ENCODE data around the gene ZNF683. TPM values are rescaled to one million over a fixed set of nuclear protein-coding genes. Genes with fewer than 3 reads are reported as not detected.

Gene ZNF683
- total and polyA plus RNA-seq, 10 of the 15 experiments (the other 5 are each of a cell fraction or from before 2014, with no cell fraction given) = not detected

DNA sequence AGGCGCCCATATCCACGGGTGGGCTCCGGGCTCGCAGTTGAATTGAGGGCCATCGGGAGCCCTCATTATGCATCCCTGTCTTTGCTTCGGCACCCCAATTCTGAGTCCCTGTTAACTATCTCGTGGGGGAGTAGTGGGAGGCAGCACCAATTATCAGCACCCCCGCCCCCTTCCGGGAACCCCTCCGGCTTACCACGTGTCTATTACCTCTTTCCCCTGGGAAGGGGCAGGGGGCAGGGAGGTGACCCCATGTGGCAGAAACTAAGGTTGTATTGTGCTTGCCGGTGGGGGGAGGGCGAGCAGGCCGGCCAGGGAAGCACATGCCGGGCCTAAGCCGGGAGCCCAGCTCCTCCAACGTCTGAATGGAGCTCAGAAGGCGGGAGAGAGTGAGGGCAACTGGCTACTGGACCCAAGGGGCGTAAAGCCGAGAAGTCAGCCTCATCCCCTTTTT, 39.1 kb upstream of the ZNF683 start:
- H3K9ac ChIP-seq (ENCODE audit: control insufficient read depth, insufficient read depth, low read length) = no peak overlapping the region
- BruUV-seq (replicated peaks) = no TSS peak
- no peaks in the 10 kb centered on the region for H3K36me3 ChIP-seq (ENCODE audit: control insufficient read depth in 2 of 2, insufficient read depth in 2 of 2, low read length in 1 of 2)
- SMC1A ChIA-PET (ENCODE audit: uncharacterized antibody, unreplicated experiment) = no interaction called here
- no peaks in the 10 kb centered on the region for H4K20me1 ChIP-seq (ENCODE audit: control insufficient read depth, insufficient read depth)
- POLR2A ChIA-PET = no interaction called here
- no peak overlapping the region for H3K27ac ChIP-seq (ENCODE audit: control insufficient read depth, insufficient read depth)
- TF ChIP-seq SRF (IDR thresholded peaks at IDR 0.05; ENCODE audit: low read depth in 2 of 2, low read length in 2 of 2) (no peak), EGR1 (IDR thresholded peaks at IDR 0.05; ENCODE audit: borderline replicate concordance in 1 of 2, low read depth in 2 of 2, low read length in 2 of 2) (no peak), MYC (IDR thresholded peaks at IDR 0.05; ENCODE audit: insufficient read depth, insufficient read length, insufficient replicate concordance, low read length, severe bottlenecking) (no peak), CBX3 (IDR thresholded peaks at IDR 0.05; ENCODE audit: borderline replicate concordance, low read depth) (no peak), USF2 (IDR thresholded peaks at IDR 0.05; ENCODE audit: borderline replicate concordance, low read depth, low read length) (no peak), JUNB (IDR thresholded peaks at IDR 0.05) (no peak), PBX3 (IDR thresholded peaks at IDR 0.05; ENCODE audit: insufficient replicate concordance, low read depth, low read length) (no peak), BACH1 (IDR thresholded peaks at IDR 0.05; ENCODE audit: borderline replicate concordance) (no peak), JUND (IDR thresholded peaks at IDR 0.05; ENCODE audit: low read depth, low read length) (no peak), SMARCA5 (IDR thresholded peaks at IDR 0.05) (no peak)
- TF ChIP-seq, protein P1, sequence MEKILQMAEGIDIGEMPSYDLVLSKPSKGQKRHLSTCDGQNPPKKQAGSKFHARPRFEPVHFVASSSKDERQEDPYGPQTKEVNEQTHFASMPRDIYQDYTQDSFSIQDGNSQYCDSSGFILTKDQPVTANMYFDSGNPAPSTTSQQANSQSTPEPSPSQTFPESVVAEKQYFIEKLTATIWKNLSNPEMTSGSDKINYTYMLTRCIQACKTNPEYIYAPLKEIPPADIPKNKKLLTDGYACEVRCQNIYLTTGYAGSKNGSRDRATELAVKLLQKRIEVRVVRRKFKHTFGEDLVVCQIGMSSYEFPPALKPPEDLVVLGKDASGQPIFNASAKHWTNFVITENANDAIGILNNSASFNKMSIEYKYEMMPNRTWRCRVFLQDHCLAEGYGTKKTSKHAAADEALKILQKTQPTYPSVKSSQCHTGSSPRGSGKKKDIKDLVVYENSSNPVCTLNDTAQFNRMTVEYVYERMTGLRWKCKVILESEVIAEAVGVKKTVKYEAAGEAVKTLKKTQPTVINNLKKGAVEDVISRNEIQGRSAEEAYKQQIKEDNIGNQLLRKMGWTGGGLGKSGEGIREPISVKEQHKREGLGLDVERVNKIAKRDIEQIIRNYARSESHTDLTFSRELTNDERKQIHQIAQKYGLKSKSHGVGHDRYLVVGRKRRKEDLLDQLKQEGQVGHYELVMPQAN (conservative IDR thresholded peaks at IDR 0.05) = no peak
- TF ChIP-seq, protein P2, sequence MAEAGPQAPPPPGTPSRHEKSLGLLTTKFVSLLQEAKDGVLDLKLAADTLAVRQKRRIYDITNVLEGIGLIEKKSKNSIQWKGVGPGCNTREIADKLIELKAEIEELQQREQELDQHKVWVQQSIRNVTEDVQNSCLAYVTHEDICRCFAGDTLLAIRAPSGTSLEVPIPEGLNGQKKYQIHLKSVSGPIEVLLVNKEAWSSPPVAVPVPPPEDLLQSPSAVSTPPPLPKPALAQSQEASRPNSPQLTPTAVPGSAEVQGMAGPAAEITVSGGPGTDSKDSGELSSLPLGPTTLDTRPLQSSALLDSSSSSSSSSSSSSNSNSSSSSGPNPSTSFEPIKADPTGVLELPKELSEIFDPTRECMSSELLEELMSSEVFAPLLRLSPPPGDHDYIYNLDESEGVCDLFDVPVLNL (IDR thresholded peaks at IDR 0.05; ENCODE audit: low read depth, low read length) = no peak
- TF ChIP-seq, protein P3, sequence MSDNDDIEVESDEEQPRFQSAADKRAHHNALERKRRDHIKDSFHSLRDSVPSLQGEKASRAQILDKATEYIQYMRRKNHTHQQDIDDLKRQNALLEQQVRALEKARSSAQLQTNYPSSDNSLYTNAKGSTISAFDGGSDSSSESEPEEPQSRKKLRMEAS (IDR thresholded peaks at IDR 0.05; ENCODE audit: low read depth, low read length) = no peak
- 31% methylated on average over 20 of the region's 20 CpGs for WGBS (ENCODE audit: insufficient coverage, insufficient replicate concordance, low lambda C conversion rate, missing lambda C conversion rate)
- no peaks in the 10 kb centered on the region for H3K9me3 ChIP-seq (replicated peaks; ENCODE audit: control insufficient read depth, insufficient read depth, low read length)
- no peak for FAIRE-seq
- in situ Hi-C loops (cut with MboI) (no loop called here), intact Hi-C loops (cut with micrococcal nuclease; ENCODE audit: unreplicated experiment) (loop anchor here (10.0 kb wide), 1 partner anchor 47 kb away; no protein-coding TSS in a partner anchor)
- DNase-seq (ENCODE audit: low read depth, low spot score) = no peak
- peaks cover 8 to 10% of the 10 kb centered on the region in 2 experiments for H3K27me3 ChIP-seq (replicated peaks in 1 of 2; ENCODE audit: control insufficient read depth in 2 of 2, insufficient read depth in 2 of 2, low read length in 1 of 2)
- CTCF ChIA-PET = no interaction called here
- H3K79me2 ChIP-seq (ENCODE audit: control insufficient read depth, insufficient read depth, low read length) = no peaks in the 10 kb centered on the region
- RAD21 ChIA-PET (ENCODE audit: unreplicated experiment) = no interaction called here
- no peak overlapping the region for H3K4me2 ChIP-seq (ENCODE audit: control insufficient read depth, insufficient read depth)
- no peak overlapping the region for H3K4me3 ChIP-seq
- no peak overlapping the region for H2AFZ ChIP-seq (ENCODE audit: control insufficient read depth, low read depth, low read length)
- ATAC-seq = no peak
- H3K4me1 ChIP-seq (ENCODE audit: control insufficient read depth, insufficient read depth, low read length) = no peaks in the 10 kb centered on the region
